ENCODE data around the gene TVP23A. TPM values are rescaled to one million over a fixed set of nuclear protein-coding genes. Genes with fewer than 3 reads are reported as not detected.

The TVP23A gene
- total and polyA plus RNA-seq, 10 of the 15 experiments (the other 5 are each of a cell fraction or from before 2014, with no cell fraction given): 1.1 to 6.4 (median 2.2) TPM

DNA sequence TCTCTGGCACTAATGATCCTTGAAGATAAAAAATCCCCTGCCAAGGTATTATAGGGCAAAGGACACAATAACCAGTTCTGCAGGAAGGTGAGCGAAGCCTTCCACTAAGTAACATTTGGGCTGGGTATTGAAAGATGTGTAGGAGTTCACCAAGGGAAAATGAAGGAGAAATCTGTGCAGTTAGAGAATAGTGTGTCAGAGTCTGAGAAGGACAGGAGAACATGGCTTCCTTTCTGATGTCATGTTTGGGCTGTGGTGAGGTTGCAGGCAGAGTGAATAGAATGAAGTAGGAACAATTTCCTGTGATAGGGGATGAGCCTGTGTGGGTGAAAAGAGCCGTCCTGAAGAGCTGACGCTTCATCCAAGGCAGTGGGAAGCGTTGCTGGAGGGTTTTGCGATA, 34.4 kb upstream of the TVP23A start:
- DNase-seq (ENCODE audit: low read depth, low spot score) (no peak), FAIRE-seq (no peak), ATAC-seq (no peak; the same call in 2 of the 3 replicates)
- Histone ChIP-seq H2AFZ (ENCODE audit: control insufficient read depth, low read depth, low read length) (no peak overlapping the region), H3K9ac (ENCODE audit: control insufficient read depth, insufficient read depth, low read length) (no peak overlapping the region), H3K4me1 (ENCODE audit: control insufficient read depth, insufficient read depth, low read length) (peaks cover 9% of the 10 kb centered on the region; the same call in 1 of the 2 replicates), H4K20me1 (ENCODE audit: control insufficient read depth, insufficient read depth) (no peaks in the 10 kb centered on the region), H3K4me3 (no peak overlapping the region), H3K4me2 (ENCODE audit: control insufficient read depth, insufficient read depth) (no peak overlapping the region), H3K79me2 (ENCODE audit: control insufficient read depth, insufficient read depth, low read length) (no peaks in the 10 kb centered on the region), H3K9me3 (replicated peaks; ENCODE audit: control insufficient read depth, insufficient read depth, low read length) (no peaks in the 10 kb centered on the region), H3K36me3 (ENCODE audit: control insufficient read depth in 2 of 2, insufficient read depth in 2 of 2, low read length in 1 of 2) (no peaks in the 10 kb centered on the region), H3K27ac (ENCODE audit: control insufficient read depth, insufficient read depth) (no peak overlapping the region), H3K27me3 (replicated peaks in 1 of 2; ENCODE audit: control insufficient read depth in 2 of 2, insufficient read depth in 2 of 2, low read length in 1 of 2) (no peaks in the 10 kb centered on the region)
- in situ Hi-C loops (cut with MboI): no loop called here
- RAD21 ChIA-PET (ENCODE audit: unreplicated experiment): interaction anchor here (1.2 to 1.6 kb wide), 2 partner anchors 32 to 59 kb away, joined by 3 to 6 read pairs; no protein-coding TSS in a partner anchor
- POLR2A ChIA-PET: interaction anchor here (1.0 to 1.7 kb wide), 3 partner anchors 15 to 18 kb away, joined by 3 to 6 read pairs (median 3); no protein-coding TSS in a partner anchor
- BruUV-seq (replicated peaks): no TSS peak
- TF ChIP-seq YY1 (IDR thresholded peaks at IDR 0.05; ENCODE audit: low read depth, low read length) (0 out of 2 replicates have a peak, but pooled peaks have one; percentile 24), BRCA1 (IDR thresholded peaks at IDR 0.05; ENCODE audit: low read depth, low read length) (no peak), ETV6 (conservative IDR thresholded peaks at IDR 0.05 in 1 of 2, IDR thresholded peaks at IDR 0.05 in 1 of 2; ENCODE audit: borderline replicate concordance in 1 of 2, low read depth in 1 of 2) (no peak)
- SMC1A ChIA-PET (ENCODE audit: uncharacterized antibody, unreplicated experiment): interaction anchor here (1.3 to 2.8 kb wide), 7 partner anchors 10 to 38 kb away, joined by 3 to 12 read pairs (median 6); no protein-coding TSS in a partner anchor
- 80% methylated on average over 5 of the region's 5 CpGs for WGBS (ENCODE audit: insufficient coverage, insufficient replicate concordance, low lambda C conversion rate, missing lambda C conversion rate)
- CTCF ChIA-PET: interaction anchor here (1.0 to 2.7 kb wide), 3 partner anchors 10 to 12 kb away, joined by 3 to 11 read pairs (median 8); no protein-coding TSS in a partner anchor
- intact Hi-C loops (cut with micrococcal nuclease; ENCODE audit: unreplicated experiment): no loop called here

DNA sequence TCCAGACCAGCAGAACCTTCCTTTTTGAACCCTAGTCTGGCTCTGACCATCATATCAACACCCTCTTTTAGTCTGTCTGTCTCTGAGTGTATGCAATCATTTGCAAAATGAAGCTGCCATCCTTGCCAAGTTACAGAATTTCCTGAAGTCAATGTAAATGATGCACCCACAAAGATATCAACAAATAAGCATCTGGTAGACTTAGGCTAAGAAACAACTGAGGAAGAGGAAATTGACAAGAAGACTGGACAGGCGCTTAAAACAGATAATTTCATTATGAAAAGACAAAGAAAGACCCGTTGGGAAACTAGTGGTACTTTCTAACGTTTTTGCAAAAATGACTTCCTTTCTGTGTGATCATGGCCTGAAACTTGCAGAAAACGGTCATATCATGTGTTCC, 33.7 kb upstream of the TVP23A start:
- Histone ChIP-seq H2AFZ (ENCODE audit: control insufficient read depth, low read depth, low read length) (peak overlapping the region; percentile 31), H3K9ac (ENCODE audit: control insufficient read depth, insufficient read depth, low read length) (no peak overlapping the region), H3K27me3 (replicated peaks in 1 of 2; ENCODE audit: control insufficient read depth in 2 of 2, insufficient read depth in 2 of 2, low read length in 1 of 2) (no peaks in the 10 kb centered on the region)

More for the DNA sequence above, 33.7 kb upstream of the TVP23A start:
- peak; percentile 14; the same call in 1 of the 3 replicates for ATAC-seq
- Histone ChIP-seq H3K4me1 (ENCODE audit: control insufficient read depth, insufficient read depth, low read length) (peaks cover 9% of the 10 kb centered on the region; the same call in 1 of the 2 replicates), H3K9me3 (replicated peaks; ENCODE audit: control insufficient read depth, insufficient read depth, low read length) (no peaks in the 10 kb centered on the region), H3K4me3 (no peak overlapping the region), H4K20me1 (ENCODE audit: control insufficient read depth, insufficient read depth) (no peaks in the 10 kb centered on the region), H3K4me2 (ENCODE audit: control insufficient read depth, insufficient read depth) (peak overlapping the region; percentile 7; the same call in 1 of the 2 replicates), H3K36me3 (ENCODE audit: control insufficient read depth in 2 of 2, insufficient read depth in 2 of 2, low read length in 1 of 2) (no peaks in the 10 kb centered on the region), H3K27ac (ENCODE audit: control insufficient read depth, insufficient read depth) (peak overlapping the region; percentile 6; the same call in 1 of the 2 replicates), H3K79me2 (ENCODE audit: control insufficient read depth, insufficient read depth, low read length) (no peaks in the 10 kb centered on the region)
- SMC1A ChIA-PET (ENCODE audit: uncharacterized antibody, unreplicated experiment): interaction anchor here (0.9 to 2.8 kb wide), 10 partner anchors 11 to 43 kb away, joined by 3 to 12 read pairs (median 4); no protein-coding TSS in a partner anchor
- 10% methylated on average over 4 of the region's 4 CpGs for WGBS (ENCODE audit: insufficient coverage, insufficient replicate concordance, low lambda C conversion rate, missing lambda C conversion rate)
- in situ Hi-C loops (cut with MboI): no loop called here
- FAIRE-seq: no peak
- no peak for DNase-seq (ENCODE audit: low read depth, low spot score)
- TF ChIP-seq ETV6 (conservative IDR thresholded peaks at IDR 0.05 in 1 of 2, IDR thresholded peaks at IDR 0.05 in 1 of 2; ENCODE audit: borderline replicate concordance in 1 of 2, low read depth in 1 of 2) (0 out of 4 replicates have a peak, but pooled peaks of 1 of the 2 experiments have one; percentile 34), ZBED1 (IDR thresholded peaks at IDR 0.05; ENCODE audit: borderline replicate concordance) (no peak), IRF4 (IDR thresholded peaks at IDR 0.05; ENCODE audit: low read depth, low read length) (no peak)
- TF ChIP-seq, protein P1, sequence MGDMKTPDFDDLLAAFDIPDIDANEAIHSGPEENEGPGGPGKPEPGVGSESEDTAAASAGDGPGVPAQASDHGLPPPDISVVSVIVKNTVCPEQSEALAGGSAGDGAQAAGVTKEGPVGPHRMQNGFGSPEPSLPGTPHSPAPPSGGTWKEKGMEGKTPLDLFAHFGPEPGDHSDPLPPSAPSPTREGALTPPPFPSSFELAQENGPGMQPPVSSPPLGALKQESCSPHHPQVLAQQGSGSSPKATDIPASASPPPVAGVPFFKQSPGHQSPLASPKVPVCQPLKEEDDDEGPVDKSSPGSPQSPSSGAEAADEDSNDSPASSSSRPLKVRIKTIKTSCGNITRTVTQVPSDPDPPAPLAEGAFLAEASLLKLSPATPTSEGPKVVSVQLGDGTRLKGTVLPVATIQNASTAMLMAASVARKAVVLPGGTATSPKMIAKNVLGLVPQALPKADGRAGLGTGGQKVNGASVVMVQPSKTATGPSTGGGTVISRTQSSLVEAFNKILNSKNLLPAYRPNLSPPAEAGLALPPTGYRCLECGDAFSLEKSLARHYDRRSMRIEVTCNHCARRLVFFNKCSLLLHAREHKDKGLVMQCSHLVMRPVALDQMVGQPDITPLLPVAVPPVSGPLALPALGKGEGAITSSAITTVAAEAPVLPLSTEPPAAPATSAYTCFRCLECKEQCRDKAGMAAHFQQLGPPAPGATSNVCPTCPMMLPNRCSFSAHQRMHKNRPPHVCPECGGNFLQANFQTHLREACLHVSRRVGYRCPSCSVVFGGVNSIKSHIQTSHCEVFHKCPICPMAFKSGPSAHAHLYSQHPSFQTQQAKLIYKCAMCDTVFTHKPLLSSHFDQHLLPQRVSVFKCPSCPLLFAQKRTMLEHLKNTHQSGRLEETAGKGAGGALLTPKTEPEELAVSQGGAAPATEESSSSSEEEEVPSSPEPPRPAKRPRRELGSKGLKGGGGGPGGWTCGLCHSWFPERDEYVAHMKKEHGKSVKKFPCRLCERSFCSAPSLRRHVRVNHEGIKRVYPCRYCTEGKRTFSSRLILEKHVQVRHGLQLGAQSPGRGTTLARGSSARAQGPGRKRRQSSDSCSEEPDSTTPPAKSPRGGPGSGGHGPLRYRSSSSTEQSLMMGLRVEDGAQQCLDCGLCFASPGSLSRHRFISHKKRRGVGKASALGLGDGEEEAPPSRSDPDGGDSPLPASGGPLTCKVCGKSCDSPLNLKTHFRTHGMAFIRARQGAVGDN (IDR thresholded peaks at IDR 0.05): 0 out of 2 replicates have a peak, but pooled peaks have one; percentile 27
- RAD21 ChIA-PET (ENCODE audit: unreplicated experiment): interaction anchor here (0.6 to 1.6 kb wide), 5 partner anchors 10 to 113 kb away, joined by 3 to 6 read pairs (median 3); no protein-coding TSS in a partner anchor
- CTCF ChIA-PET: interaction anchor here (0.7 to 2.7 kb wide), 5 partner anchors 10 to 60 kb away, joined by 3 to 11 read pairs (median 4); no protein-coding TSS in a partner anchor
- intact Hi-C loops (cut with micrococcal nuclease; ENCODE audit: unreplicated experiment): no loop called here
- no TSS peak for BruUV-seq (replicated peaks)
- POLR2A ChIA-PET: interaction anchor here (0.6 to 1.7 kb wide), 4 partner anchors 15 to 71 kb away, joined by 3 to 6 read pairs (median 3); no protein-coding TSS in a partner anchor
